Measurements from ENCODE around the gene PTCD3. TPM values are rescaled to one million over a fixed set of nuclear protein-coding genes. Genes with fewer than 3 reads are reported as not detected.

PTCD3 gene
- total RNA-seq, 1 experiment from 2014 or later, result 86.1 TPM

DNA sequence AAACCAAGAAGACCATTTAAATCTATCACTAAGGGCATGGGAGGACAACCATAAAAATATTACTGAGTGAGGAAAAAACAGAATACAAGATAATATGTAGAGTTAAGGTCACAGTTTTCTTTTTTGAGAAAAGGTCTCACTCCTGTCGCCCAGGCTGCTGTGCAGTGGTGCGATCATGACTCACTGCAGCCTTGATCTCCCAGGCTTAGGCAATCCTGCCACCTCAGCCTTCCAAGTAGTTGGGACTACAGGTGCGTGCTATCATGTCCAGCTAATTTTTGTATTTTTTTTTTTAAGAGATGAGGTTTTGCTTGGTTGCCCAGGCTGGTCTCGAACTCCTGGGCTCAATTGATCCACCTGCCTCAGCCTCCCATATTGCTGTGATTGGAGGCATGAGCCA, 24.3 kb upstream of the PTCD3 start:
- DNase-seq (ENCODE audit: low read depth), result no peak

DNA sequence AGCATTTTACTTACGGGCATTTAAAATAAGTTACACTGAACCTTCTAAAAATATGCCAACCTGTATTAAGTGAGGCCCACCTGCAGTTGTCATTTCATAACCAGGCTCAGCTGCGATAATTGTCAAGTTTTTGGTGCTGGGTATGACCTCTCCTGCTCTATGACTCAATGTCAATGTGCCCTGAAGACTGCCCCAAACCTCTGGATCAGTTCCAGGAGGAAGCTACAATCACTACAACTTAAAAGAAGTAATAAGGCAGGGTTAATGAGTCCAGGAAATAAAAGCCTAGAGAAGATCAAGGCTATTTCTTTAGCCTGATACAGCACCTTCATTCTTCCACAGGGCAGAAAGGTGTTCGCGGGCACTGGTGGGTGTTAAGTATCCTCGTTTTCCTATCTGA, 23.3 kb upstream of the PTCD3 start:
- no peak for DNase-seq (ENCODE audit: low read depth)

- no peak for DNase-seq (ENCODE audit: low read depth)
Observed at GRCh38 chr2:86087936-86088850, 17.8 kb upstream of the PTCD3 start.

GRCh38 chr2:86094229-86094628, 11.8 kb upstream of the PTCD3 start:
- DNase-seq (ENCODE audit: low read depth), result no peak

- DNase-seq (ENCODE audit: low read depth), result no peak
Observed at GRCh38 chr2:86097114-86097896, 8.7 kb upstream of the PTCD3 start.

DNA sequence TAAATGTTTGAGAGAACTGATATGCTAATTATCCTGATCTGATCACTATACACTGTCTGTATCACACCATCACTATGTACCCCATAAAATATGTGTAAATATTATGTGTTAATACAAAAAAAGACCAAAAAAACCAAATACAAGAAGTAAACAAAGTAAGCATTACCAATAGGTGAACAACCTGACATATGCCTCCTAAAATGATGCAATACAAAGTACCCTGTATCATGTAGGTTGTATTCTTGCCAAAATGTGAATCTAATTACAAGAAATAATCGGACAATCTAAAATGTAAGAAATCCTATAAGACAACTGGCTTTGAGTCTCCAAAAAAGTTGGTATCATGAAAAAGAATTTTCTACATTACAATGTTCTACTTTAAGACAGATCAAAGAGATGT, 8.1 kb upstream of the PTCD3 start:
- DNase-seq (ENCODE audit: low read depth), result no peak

GRCh38 chr2:86102157-86102556, 3.9 kb upstream of the PTCD3 start:
- DNase-seq (ENCODE audit: low read depth), result no peak

- peak; percentile 89 for DNase-seq (ENCODE audit: low read depth)
Observed at GRCh38 chr2:86105252-86105968, 625 bp upstream of the PTCD3 start, which contains the start of gene POLR1A. POLR1A (minus strand) TSS chr2:86105886; CDS start chr2:86105776, 110 bp downstream.

- no peak for DNase-seq (ENCODE audit: low read depth)
Observed at GRCh38 chr2:86107031-86107430, 996 bp downstream of the PTCD3 start.

- no peak for DNase-seq (ENCODE audit: low read depth)
Observed at GRCh38 chr2:86118130-86118529, 12.1 kb downstream of the PTCD3 start.

DNA sequence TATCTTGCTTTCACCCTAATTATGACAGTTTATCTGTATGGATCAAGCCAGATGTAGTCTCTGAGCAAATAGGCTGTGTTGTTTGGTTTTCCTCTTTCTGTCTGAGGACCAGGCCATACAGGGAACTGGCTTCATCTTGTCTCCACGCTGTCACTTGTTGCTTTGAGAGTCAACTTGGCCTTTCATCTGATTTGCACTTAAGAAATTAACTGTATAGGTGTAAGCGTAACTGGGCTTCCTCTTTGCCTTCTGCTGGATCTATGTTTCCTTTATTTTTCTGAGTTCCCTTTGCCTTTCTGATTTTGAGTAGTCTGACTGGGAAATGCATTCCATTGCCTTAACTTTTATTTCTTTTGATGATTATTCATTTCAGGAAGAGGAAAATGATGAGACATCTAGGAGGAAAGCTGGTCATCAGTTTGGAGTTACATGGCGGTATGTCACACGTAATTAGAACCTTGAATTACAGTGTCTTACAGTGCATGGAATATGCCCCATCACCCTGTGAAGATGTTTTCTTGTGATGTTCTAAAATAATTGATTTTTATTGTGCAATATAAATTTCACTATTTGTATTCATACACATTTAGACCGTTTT, 17.4 kb downstream of the PTCD3 start:
- no peak for DNase-seq (ENCODE audit: low read depth)

DNA sequence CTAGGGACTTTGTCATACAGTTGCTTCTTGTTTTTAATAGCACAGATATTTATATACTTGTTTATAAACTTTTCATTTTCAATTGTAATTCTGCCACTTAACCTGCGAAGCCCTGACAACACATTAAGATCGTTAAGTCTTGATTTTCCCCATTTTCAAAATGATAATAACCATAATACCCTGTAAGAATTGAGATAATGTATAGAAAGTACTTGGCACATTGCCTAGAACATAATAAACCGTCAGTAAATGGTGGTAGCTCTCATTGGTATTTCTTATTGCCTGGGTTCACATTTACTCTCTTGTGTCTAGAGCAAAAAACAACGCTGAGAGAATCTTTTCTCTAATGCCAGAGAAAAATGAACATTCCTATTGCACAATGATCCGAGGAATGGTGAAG, 18.6 kb downstream of the PTCD3 start:
- DNase-seq (ENCODE audit: low read depth), result no peak

GRCh38 chr2:86134709-86135108, 28.7 kb downstream of the PTCD3 start:
- no peak for DNase-seq (ENCODE audit: low read depth)

GRCh38 chr2:86135653-86136052, 29.6 kb downstream of the PTCD3 start:
- DNase-seq (ENCODE audit: low read depth), result no peak

GRCh38 chr2:86136141-86136540, 30.1 kb downstream of the PTCD3 start:
- DNase-seq (ENCODE audit: low read depth), result no peak

- no peak for DNase-seq (ENCODE audit: low read depth)
Observed at GRCh38 chr2:86138736-86139625, 32.9 kb downstream of the PTCD3 start.

DNA sequence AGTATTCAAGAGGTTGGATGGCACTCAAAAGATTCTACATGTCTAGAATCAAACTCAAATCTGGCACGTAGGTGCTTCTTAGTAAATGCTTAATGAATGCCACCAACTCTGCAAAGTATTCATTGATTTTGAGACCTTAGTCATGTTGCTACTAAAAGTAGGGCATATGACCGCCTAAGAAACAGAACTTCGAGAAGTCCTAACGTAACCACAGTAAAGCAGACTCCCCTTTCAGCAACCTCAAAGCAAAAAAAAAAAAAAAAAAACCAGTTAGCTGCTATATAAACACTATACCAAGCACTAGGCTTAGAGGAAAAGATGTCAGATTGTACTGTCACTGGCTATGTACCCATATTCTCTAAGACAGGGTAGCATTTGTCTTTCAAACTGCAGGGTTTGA, 33.9 kb downstream of the PTCD3 start:
- DNase-seq (ENCODE audit: low read depth), result no peak

GRCh38 chr2:86140969-86141392, 34.9 kb downstream of the PTCD3 start:
- DNase-seq (ENCODE audit: low read depth), result no peak

DNA sequence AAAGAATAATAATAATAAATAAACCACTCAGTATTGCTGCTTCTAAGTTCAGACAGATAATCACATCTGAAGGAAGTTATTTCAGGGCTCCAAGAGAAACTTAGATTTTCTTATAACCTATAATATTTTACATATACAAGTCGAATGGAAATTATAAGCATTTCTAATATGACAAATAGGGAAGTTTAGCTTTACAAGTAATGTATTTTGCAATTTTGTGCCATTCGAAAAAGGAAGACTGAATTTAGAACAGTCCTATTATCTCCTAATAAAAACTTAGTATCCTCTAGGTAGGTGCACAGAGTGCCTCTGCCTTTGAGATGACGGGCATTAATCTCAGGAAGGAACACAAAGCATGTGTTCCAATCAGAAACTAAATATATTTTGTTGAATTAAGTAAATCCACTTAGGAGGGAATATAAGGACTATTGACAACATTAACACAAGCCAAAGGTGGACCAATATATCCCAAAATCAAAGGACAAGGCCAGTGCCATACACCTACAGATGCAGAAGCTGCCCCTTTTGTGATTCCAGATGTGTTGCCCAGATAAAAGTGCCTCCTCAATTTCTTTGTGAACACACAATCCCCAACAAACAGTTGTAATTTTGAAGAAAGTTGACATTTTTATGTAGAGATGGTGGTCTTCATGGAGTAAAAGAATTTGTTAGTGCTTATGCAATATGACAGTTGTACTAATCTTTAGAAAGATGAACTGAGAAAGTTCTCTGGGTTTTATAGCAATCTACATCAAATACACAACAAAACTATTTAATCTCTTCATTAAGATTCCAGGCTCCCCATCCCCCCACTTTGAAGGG, 36.6 kb downstream of the PTCD3 start:
- no peak for DNase-seq (ENCODE audit: low read depth)

DNA sequence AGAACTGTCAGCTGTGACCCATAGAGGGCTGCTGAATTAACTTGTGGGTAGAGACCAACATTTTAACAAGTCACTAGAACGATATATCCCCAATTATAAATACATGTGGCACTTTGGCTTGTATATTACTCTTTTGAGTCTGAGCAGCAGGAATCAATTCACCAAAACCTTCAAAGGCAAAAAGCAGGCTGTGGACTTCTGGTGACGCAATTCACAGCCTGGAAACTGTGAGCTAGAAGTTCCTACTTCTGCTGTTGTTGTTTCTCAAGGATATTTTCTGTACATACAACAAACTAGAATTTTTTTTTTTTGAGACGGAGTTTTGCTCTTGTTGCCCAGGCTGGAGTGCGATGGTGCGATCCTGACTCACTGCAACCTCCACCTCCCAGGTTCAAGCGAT, 37.3 kb downstream of the PTCD3 start:
- no peak for DNase-seq (ENCODE audit: low read depth)
